ENCODE data around the gene SAA4.
"Not testable (repeated sequence)": the region's sequence is repeated elsewhere in the genome, so short reads cannot be mapped to it uniquely, and the experiment has no call there.

Gene SAA4

GRCh38 chr11:18246379-18247190 lies 10.0 kb upstream of the SAA4 start:
- DNase-seq = peak; percentile 6 to 48

- DNase-seq = no peak
These were observed 8.8 kb upstream of the SAA4 start for GRCh38 chr11:18245396-18245795.

- DNase-seq = peak; percentile 57 to 82
These were observed 7.3 kb upstream of the SAA4 start for GRCh38 chr11:18243783-18244362.

GRCh38 chr11:18239655-18240054 lies 3.1 kb upstream of the SAA4 start:
- DNase-seq = no peak

DNA sequence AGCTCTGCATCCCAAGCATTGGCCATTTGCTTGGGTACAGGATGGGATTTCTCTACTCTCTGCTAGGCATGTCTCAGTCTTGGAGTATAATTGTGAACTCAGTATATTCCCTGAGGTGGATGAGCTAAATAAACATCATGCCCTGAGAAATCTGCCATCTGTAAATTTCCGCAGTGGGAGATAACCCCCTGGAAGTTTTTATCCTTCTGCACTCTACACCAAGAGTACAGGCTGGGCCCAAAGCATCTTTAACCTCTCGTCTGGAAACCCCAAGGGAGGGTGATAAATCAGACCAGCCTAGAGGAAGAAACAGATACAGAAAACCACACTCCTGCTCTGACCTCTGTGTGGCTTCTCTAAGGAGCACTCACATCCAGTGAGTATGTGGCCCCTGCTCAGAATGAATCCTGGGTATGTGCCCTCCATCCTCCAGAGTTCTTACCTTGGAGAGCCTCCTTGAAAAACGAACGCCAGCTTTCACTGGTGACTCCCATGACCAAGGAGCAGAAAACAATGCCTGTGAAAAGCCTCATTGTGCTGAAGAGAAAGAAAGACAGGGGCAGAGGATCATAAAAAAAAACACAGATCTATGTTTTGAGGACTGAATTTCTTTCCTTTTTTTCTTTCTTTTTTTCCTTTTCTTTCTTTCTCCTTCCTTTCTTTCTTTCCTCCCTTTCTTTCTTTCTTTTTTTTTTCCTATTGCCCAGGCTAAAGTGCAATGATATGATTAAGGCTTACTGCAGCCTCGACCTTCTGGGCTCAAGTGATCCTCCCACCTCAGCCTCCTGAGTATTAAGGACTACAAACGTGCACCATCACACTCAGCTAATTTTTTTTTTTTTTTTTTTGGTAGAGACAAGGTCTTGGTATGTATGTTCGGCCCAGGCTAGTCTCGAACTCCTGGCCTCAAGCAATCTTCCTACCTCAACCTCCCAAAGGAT lies 938 bp downstream of the SAA4 start:
- no peak for DNase-seq

- DNase-seq = no peak
These were observed 2.7 kb downstream of the SAA4 start for GRCh38 chr11:18233912-18234311.

DNA sequence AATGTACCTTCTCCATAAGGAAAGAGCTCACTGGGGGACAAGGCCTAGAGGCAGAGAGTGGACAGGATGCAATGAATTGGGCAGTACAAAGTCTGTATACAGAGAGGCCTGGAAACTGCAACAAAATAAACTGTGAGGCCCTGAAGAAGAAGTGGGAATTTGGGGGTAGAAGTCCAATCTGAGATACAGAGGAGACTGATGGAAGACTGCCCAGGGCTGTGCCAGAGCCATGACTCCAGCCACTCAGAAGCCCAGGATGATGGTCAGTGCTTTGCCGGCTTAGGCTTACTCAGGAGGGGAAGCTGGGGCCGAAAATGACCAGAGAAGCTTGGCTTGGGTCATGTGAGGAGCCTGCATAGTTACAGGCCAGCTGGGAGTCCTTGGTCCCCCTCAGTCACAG lies 5.7 kb downstream of the SAA4 start:
- DNase-seq = no peak

DNA sequence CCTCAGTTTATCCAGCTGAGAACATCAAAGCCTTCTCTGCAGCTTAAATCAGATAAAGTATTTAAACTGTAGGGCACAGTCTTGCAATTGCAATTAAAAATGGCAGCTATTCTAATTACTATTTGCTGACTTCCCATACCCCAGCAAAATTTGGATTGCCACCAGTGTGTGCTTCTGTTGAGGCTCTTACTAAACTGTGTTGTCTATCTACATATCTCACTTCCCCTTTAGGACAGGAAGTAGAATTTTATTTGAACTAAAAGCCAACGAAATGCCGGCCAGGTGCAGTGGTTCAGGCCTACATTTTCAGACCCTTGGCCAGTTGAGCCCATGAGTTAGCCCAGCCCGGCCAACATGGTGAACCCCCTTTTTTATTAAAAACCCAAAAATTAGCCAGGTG lies 7.1 kb downstream of the SAA4 start:
- no peak for DNase-seq

DNA sequence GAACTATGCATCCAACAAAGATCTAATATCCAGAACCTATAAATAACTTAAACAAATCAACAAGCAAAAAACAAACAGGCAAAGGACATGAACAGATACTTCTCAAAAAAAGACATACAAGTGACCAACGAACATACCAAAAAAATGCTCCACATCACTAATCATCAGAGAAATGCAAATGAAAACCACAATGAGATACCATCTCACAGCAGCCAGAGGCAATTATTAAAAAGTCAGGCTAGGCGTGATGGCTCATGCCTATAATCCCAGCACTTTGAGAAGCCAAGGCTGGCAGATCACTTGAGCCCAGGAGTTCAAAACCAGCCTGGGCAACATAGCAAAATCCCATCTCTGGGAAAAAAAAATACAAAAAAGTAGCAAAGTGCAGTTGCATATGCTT lies 10.7 kb downstream of the SAA4 start:
- DNase-seq = no peak

DNA sequence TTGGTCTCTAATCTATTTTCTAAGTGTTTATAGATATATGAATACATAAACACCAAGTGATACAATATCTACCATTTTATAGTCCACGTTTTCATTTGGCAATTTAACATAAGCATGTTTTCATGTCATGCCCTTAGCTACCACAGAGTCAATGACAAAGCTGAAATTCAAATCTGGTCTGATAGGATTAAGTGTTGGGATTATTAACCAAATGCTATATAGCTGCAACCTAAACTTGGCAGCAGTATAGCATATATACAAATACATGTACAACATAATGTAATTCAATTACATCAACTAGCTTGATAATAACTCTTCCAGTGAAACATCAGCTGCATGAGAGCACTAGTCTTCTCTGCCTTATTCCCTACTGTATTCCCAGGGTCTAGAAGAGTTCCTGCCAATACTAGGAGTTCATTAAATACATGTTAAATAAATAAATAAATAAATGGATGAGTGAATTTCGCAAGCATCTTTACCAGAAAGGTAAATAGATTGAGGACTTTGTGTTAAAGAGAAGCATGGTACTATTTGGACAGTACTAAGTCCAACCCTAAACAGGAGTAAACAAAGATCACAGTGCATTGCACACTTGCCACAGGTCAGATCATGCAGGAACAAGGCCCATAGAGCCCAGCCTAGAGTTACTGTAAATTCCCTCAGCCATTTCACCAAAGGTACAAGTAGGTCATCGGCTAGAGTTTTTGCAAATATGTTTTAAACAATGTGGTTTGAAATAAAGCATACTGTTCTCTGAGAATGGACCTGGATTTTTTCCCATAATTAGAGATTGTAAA lies 12.8 kb downstream of the SAA4 start:
- no peak for DNase-seq

- no peak for DNase-seq
These were observed 13.7 kb downstream of the SAA4 start for GRCh38 chr11:18222814-18223421.

GRCh38 chr11:18221274-18221876 lies 15.2 kb downstream of the SAA4 start:
- no peak for DNase-seq

DNA sequence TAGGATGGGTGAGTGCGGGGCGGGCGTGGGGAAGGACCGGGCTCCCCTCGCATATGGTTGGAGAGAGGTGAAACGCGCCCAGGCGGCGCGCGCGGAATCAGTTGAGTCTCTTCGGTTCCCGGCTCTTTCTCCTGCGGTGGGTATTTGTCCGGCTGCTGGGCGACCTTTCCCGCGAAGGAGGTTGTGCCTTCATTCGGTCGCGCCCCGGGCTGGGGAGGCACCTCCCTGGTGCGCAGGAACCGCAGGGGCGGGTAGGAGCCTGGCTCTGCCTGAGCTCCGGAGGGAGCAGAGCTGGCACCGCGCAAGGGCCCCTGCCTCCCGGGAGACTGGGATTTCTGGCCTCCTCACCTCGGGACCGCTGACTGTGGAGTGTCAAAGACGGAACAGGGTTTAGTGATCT lies 27.5 kb downstream of the SAA4 start:
- no peak for DNase-seq

- no peak for DNase-seq
These were observed 31.8 kb downstream of the SAA4 start for GRCh38 chr11:18204771-18205170.

DNA sequence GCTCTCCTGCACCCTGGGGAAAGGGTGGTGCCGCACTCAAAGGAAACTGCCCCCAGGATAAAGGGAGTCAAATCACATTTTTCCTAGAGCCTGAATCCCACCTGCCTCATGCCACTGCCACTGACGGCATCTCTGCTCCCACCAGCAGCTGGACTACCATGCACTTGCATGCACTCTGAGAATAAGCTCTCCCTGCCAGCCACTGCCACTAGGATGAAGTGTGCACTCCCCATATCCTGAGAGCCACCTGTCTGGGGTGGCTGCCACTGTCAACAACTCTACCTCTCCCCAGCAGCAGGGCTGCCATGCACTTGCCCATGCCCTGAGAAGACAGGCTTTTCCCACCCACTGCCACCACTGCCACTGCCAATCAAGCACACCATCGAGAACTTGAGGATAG lies 32.4 kb downstream of the SAA4 start:
- no peak for DNase-seq

DNA sequence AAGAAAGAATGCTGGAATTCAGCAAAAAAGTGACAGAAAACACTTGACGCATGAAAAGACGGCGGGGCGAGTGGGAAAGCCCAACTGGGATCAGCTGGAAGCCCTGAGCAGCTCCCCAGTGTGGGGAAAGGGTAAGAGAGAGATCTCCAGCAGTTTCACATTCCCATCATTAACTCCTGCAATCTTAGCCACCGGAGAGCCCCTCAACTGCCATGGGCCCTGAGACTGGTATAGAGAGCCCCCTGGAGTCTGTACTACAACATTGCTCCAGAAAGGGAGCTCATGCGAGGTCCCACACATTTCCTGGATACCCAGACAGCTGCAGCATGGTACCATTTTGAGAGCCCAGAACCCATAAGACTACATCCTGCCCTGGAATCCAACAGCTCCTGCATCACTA lies 32.9 kb downstream of the SAA4 start:
- no peak for DNase-seq

DNA sequence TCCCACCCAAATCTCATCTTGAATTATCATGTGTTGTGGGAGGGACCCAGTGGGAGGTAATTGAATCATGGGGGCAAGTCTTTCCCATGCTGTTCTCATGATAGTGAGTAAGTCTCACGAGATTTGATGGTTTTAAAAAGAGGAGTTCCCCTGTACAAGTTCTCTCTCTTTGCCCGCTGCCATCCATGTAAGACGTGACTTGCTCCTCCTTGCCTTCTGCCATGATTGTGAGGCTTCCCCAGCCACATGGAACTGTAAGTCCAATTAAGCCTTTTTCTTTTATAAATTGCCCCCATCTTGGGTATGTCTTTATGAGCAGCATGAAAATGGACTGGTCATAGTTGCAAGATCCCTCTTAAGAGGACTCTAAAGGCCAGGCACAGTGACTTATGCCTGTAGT lies 38.9 kb downstream of the SAA4 start:
- not testable (repeated sequence) for DNase-seq

GRCh38 chr11:18196532-18196931 lies 40.1 kb downstream of the SAA4 start:
- no peak for DNase-seq

DNA sequence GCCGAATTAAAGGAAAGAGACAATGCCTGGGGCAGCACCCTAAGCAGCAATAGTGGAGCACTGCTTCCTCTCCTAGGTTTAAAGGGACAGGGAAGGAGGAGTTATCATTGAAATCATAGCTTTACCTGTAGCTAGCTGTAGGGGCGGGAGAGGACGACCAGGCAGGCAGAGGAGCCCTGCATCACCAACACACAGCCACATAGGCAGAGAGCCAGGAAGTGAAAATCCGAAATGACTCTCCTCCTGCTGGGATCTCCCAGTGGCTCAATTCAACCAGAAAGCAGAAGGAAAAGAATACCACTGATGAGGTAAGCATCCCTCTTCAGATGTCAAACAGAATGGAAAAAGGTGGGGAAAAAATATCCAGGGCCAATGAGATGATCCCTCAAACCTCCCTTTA lies 43.6 kb downstream of the SAA4 start:
- DNase-seq = no peak

DNA sequence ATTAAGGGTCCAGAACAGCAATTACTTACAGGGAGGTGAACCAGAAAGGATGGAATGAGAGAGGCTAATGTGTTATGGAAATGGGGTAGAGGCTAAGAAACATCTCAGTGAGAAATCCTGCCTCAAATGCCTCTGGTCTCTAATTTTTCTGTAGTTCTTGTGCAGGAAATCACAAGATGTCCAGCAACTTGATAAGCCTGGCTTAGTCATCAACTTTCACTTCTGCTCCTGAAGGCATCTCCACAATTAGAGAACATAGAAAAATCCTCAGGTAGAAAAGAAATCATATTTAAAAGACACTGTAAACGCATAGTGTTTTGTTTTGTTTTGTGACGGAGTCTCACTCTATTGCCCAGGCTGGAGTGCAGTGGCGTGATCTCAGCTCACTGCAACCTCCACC lies 45.2 kb downstream of the SAA4 start:
- no peak for DNase-seq

DNA sequence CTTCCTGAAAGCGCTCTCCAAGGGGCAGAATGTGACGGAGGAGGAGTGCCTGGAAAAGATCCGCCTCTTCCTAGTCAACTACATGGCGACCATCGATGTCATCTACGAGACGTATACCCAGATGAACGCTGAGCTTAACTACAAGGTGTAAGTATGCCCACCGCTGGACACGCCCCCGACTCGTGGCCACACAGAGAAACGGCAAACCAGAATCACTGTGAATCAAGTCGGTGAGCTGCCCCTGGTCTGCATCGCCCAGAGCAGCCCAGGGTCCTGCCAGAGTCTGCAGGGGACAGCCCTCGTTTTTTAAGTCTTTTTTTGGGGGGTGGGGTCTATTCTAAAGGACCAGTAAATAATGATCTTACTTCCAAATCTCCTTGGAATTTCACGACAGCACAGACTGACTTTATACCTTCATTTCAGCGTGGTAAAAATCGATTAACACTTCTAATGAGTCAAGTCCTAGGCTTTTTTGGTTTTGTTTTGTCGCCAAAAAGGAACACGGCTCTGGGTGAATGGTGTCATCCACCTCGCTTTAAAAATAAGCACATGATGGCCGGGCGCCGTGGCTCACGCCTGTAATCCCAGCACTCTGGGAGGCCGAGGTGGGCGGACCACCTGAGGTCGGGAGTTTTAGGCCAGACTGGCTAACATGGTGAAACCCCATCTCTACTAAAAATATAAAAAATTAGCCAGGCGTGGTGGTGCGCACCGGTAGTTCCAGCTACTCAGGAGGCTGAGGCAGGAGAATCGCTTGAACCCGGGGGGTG lies 46.9 kb downstream of the SAA4 start:
- DNase-seq = not testable (repeated sequence)

Data from CD4-positive, alpha-beta T cell treated with Interleukin-1 beta for 1 hour (primary cell).